ENCODE measurements around the gene HIVEP3. TPM values are rescaled to one million over a fixed set of nuclear protein-coding genes. Genes with fewer than 3 reads are reported as not detected.

HIVEP3 gene
- total RNA-seq, 4 donors from 2014 or later, result 3.2 to 11.0 (median 4.2) TPM

GRCh38 chr1:41713141-41713540 is 205.6 kb downstream of the HIVEP3 start:
- intact Hi-C loops (cut with DNase I), result no loop called here
- Histone ChIP-seq H3K36me3 (no peaks in the 10 kb centered on the region), H3K4me1 (peaks cover 0 to 5% (median 0%) of the 10 kb centered on the region in 3 donors), H3K27ac (no peak overlapping the region), H3K4me3 (no peak overlapping the region), H3K27me3 (no peaks in the 10 kb centered on the region), H3K9me3 (no peaks in the 10 kb centered on the region)
- WGBS, 2 donors, result 84 to 94% methylated on average over 5 of the region's 5 CpGs
- DNase-seq, result no peak
- TF ChIP-seq POLR2A (IDR thresholded peaks at IDR 0.05), result no peak
- TF ChIP-seq CTCF (IDR thresholded peaks at IDR 0.05), result no peak

GRCh38 chr1:41712695-41713094 is 206.0 kb downstream of the HIVEP3 start:
- no peak for DNase-seq
- H3K4me1 ChIP-seq, result peaks cover 0 to under 1% (median 0%) of the 10 kb centered on the region in 3 donors
- intact Hi-C loops (cut with DNase I), result no loop called here
- TF ChIP-seq POLR2A (IDR thresholded peaks at IDR 0.05), result no peak
- no peak for TF ChIP-seq CTCF (IDR thresholded peaks at IDR 0.05)
- no peak overlapping the region for H3K4me3 ChIP-seq
- no peaks in the 10 kb centered on the region for H3K27me3 ChIP-seq
- no peaks in the 10 kb centered on the region for H3K36me3 ChIP-seq
- WGBS, 2 donors, result 58 to 73% methylated on average over 2 of the region's 5 CpGs
- no peaks in the 10 kb centered on the region for H3K9me3 ChIP-seq
- H3K27ac ChIP-seq, result no peak overlapping the region

GRCh38 chr1:41712081-41712480 is 206.6 kb downstream of the HIVEP3 start:
- 80 to 100% methylated on average over 5 to 6 of the region's 12 CpGs for WGBS, 2 donors
- no peaks in the 10 kb centered on the region for H3K4me1 ChIP-seq
- H3K27me3 ChIP-seq, result no peaks in the 10 kb centered on the region
- no peak overlapping the region for H3K27ac ChIP-seq
- H3K9me3 ChIP-seq, result no peaks in the 10 kb centered on the region
- H3K4me3 ChIP-seq, result no peak overlapping the region
- H3K36me3 ChIP-seq, result no peaks in the 10 kb centered on the region
- DNase-seq, result no peak
- TF ChIP-seq CTCF (IDR thresholded peaks at IDR 0.05), result no peak
- TF ChIP-seq POLR2A (IDR thresholded peaks at IDR 0.05), result no peak
- intact Hi-C loops (cut with DNase I), result no loop called here

GRCh38 chr1:41711581-41711980 is 207.1 kb downstream of the HIVEP3 start:
- Histone ChIP-seq H3K27me3 (no peaks in the 10 kb centered on the region), H3K9me3 (no peaks in the 10 kb centered on the region), H3K4me3 (no peak overlapping the region), H3K36me3 (no peaks in the 10 kb centered on the region), H3K27ac (no peak overlapping the region), H3K4me1 (no peaks in the 10 kb centered on the region)
- intact Hi-C loops (cut with DNase I), result no loop called here
- no peak for DNase-seq
- no peak for TF ChIP-seq CTCF (IDR thresholded peaks at IDR 0.05)
- no peak for TF ChIP-seq POLR2A (IDR thresholded peaks at IDR 0.05)
- WGBS, 2 donors, result 95% methylated on average over 6 of the region's 12 CpGs

GRCh38 chr1:41710980-41711379 is 207.7 kb downstream of the HIVEP3 start:
- no peaks in the 10 kb centered on the region for H3K27me3 ChIP-seq
- no peaks in the 10 kb centered on the region for H3K9me3 ChIP-seq
- WGBS, 2 donors, result 97 to 100% methylated on average over 5 to 7 of the region's 9 CpGs
- no peaks in the 10 kb centered on the region for H3K36me3 ChIP-seq
- no peaks in the 10 kb centered on the region for H3K4me1 ChIP-seq
- TF ChIP-seq POLR2A (IDR thresholded peaks at IDR 0.05) (no peak), CTCF (IDR thresholded peaks at IDR 0.05) (no peak)
- no peak for DNase-seq
- intact Hi-C loops (cut with DNase I), result no loop called here
- no peak overlapping the region for H3K27ac ChIP-seq
- no peak overlapping the region for H3K4me3 ChIP-seq

All from esophagus squamous epithelium (tissue), 5 donors.